ENCODE results near the gene GADD45G.

The GADD45G gene

GRCh38 chr9:89655056-89655989, 50.5 kb downstream of the GADD45G start:
- DNase-seq: no peak
